ENCODE results near the gene CSNK2A3.

The CSNK2A3 gene

DNA sequence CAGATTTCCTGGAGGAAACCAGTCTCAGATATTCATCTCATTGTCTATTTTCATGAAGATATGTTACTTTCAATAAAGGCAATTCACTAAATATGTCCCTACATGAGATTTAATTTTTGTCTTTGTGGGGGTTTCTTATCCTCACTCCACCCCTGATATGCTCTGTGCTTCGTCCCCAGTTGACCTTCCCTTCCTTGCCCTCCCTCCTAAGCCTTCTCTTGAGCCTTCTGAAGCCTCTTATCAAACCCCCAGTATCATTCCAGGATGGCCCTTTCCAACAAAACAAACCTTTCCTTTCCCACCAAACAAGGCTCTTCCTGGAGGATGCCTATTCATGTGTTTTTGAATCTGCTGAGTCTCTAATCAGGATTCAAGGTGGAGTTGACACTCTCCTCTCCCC is 44.8 kb downstream of the CSNK2A3 start:
- TF ChIP-seq, protein P1, sequence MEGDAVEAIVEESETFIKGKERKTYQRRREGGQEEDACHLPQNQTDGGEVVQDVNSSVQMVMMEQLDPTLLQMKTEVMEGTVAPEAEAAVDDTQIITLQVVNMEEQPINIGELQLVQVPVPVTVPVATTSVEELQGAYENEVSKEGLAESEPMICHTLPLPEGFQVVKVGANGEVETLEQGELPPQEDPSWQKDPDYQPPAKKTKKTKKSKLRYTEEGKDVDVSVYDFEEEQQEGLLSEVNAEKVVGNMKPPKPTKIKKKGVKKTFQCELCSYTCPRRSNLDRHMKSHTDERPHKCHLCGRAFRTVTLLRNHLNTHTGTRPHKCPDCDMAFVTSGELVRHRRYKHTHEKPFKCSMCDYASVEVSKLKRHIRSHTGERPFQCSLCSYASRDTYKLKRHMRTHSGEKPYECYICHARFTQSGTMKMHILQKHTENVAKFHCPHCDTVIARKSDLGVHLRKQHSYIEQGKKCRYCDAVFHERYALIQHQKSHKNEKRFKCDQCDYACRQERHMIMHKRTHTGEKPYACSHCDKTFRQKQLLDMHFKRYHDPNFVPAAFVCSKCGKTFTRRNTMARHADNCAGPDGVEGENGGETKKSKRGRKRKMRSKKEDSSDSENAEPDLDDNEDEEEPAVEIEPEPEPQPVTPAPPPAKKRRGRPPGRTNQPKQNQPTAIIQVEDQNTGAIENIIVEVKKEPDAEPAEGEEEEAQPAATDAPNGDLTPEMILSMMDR (IDR thresholded peaks at IDR 0.05) = no peak

DNA sequence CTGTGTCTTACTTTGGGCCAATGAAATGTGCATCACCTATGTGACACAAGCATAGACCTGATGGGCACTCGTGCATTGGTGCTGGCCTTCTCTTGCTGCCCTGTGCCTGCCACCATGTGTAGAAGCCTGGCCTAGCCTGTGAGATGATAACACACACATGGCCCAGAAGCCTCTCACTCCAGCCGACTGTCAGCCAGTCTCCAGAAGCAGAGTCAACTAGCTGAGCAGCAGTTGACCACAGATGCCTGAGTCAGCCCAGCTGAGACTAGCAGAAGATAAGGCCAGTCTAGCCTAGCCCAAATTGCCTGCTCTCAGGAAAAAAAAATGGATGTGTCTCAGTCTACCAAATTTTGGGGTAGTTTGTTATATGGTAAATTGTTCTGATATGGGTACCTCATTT is 46.2 kb downstream of the CSNK2A3 start:
- TF ChIP-seq, protein P1 (IDR thresholded peaks at IDR 0.05) = no peak

DNA sequence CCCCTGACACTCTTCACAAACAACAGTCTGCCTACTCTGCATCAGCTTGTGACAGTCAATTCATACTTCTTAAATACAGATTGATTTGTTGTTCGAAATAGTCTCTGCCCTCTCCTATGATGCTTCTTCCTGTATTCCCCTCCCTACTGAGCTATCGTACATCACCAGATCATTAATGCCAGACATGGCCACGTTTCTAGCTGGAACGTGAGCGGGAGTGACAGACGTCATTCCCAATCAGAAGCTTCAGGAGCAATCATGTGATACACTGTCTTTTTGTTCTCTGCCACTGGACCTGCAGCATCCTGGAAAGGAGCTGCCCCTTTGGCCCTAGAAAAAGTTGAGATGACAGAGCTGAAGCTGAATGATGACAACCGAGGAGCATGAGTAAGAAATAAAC is 48.5 kb downstream of the CSNK2A3 start:
- TF ChIP-seq, protein P1 (IDR thresholded peaks at IDR 0.05) = no peak

DNA sequence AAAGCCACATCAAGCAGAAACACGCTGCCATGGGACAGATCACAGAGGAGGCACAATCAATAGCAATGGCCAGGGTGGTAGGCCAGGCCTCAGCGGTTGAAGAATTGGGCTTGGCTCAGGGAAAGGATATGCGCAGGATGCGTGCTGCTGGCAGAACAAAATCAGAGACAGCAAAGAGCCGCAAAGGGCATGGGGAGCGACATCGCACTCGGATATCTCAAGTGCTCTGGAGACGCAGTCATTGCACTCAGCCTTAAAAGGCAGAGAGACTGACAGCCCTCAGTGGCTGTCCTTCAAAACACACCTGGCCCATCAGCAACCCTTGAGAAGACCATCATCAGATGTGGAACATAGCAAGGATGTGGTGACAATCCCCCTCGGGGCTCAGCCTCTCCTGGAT is 50.5 kb downstream of the CSNK2A3 start:
- TF ChIP-seq, protein P1 (IDR thresholded peaks at IDR 0.05) = no peak

Data from LNCAP (cell line).